ENCODE measurements around the gene CNTRL.
"Not testable (repeated sequence)": the region's sequence is repeated elsewhere in the genome, so short reads cannot be mapped to it uniquely, and the experiment has no call there.

The CNTRL gene

GRCh38 chr9:121073038-121073437, 1.7 kb upstream of the CNTRL start:
- DNase-seq: no peak

- no peak for DNase-seq
Measured at GRCh38 chr9:121075251-121076036, 689 bp downstream of the CNTRL start.

- no peak for DNase-seq
Measured at GRCh38 chr9:121082075-121082474, 7.3 kb downstream of the CNTRL start.

- DNase-seq: no peak
Measured at GRCh38 chr9:121085661-121086060, 10.9 kb downstream of the CNTRL start.

GRCh38 chr9:121088576-121088975, 13.8 kb downstream of the CNTRL start:
- no peak for DNase-seq

- DNase-seq: not testable (repeated sequence)
Measured at GRCh38 chr9:121090743-121091142, 16.0 kb downstream of the CNTRL start.

GRCh38 chr9:121095057-121095456, 20.3 kb downstream of the CNTRL start:
- DNase-seq: no peak

- DNase-seq: no peak
Measured at GRCh38 chr9:121098567-121099198, 23.9 kb downstream of the CNTRL start.

- not testable (repeated sequence) for DNase-seq
Measured at GRCh38 chr9:121104054-121104453, 29.3 kb downstream of the CNTRL start.

GRCh38 chr9:121105531-121105930, 30.8 kb downstream of the CNTRL start:
- DNase-seq: no peak

GRCh38 chr9:121107029-121107428, 32.3 kb downstream of the CNTRL start:
- no peak for DNase-seq

- DNase-seq: no peak
Measured at GRCh38 chr9:121107881-121108280, 33.1 kb downstream of the CNTRL start.

GRCh38 chr9:121115466-121115865, 40.7 kb downstream of the CNTRL start:
- DNase-seq: no peak

- no peak for DNase-seq
Measured at GRCh38 chr9:121118266-121118665, 43.5 kb downstream of the CNTRL start.

GRCh38 chr9:121120386-121120785, 45.6 kb downstream of the CNTRL start:
- no peak for DNase-seq

- DNase-seq: peak; percentile 95
Measured at GRCh38 chr9:121121582-121122087, 46.9 kb downstream of the CNTRL start.

GRCh38 chr9:121122246-121123032, 47.7 kb downstream of the CNTRL start:
- DNase-seq: no peak

- DNase-seq: no peak
Measured at GRCh38 chr9:121123816-121124535, 49.2 kb downstream of the CNTRL start.

GRCh38 chr9:121125590-121125989, 50.8 kb downstream of the CNTRL start:
- DNase-seq: no peak

- not testable (repeated sequence) for DNase-seq
Measured at GRCh38 chr9:121129384-121129783, 54.6 kb downstream of the CNTRL start.

- DNase-seq: no peak
Measured at GRCh38 chr9:121133104-121133816, 58.5 kb downstream of the CNTRL start.

GRCh38 chr9:121135642-121136041, 60.9 kb downstream of the CNTRL start:
- DNase-seq: no peak

Measured in NCI-H1105 treated with DMSO at 0.1 percent for 48 hours (cell line).